Gastrocnemius medialis (tissue), 4 donors: Measurements from ENCODE around the gene FSTL1.

ENCODE experiments used
- POLR2A ChIP-seq, 2 donors: fragments of 450-650 bp; IDR thresholded peaks; one replicate each; pipeline ENCODE4 v1.6.1; 2017; ENCODE audit warnings: antibody characterized with exemption in 2 of 2, mild to moderate bottlenecking in 2 of 2, moderate library complexity in 2 of 2
- TF ChIP-seq, protein P1 (sequence below), 5 experiments: fragments of 450-650 bp in 3 of 5; fragments of 200-600 bp in 2 of 5; sonication (generic) in 2 of 5; IDR thresholded peaks in 4 of 5; conservative IDR thresholded peaks in 1 of 5; 1 replicate in 4 of 5; 2 replicates in 1 of 5; pipeline ENCODE4 v1.5.1; 2016 to 2019; ENCODE audit warnings: antibody characterized with exemption in 5 of 5, mild to moderate bottlenecking in 3 of 5, moderate library complexity in 3 of 5

DNA sequence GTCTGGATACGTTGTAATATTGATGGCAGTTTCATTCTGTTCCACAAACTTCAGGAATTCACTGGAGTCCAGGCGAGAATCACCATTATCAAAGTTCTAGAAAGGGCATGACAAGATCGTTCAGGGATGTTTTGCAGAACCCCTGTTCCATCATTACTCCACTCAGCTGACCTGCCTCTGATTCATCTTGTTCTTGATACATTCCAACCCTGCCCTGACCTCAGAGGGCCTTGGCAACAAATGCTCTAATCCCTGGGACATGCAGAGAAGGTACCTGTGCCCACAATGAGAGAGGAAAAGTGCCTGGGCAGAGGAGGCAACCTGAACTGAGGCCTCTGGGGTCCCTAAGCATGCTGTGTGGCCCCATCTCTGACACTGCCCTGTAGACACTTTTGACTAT, 45.9 kb downstream of the FSTL1 start:
- TF ChIP-seq, protein P1, sequence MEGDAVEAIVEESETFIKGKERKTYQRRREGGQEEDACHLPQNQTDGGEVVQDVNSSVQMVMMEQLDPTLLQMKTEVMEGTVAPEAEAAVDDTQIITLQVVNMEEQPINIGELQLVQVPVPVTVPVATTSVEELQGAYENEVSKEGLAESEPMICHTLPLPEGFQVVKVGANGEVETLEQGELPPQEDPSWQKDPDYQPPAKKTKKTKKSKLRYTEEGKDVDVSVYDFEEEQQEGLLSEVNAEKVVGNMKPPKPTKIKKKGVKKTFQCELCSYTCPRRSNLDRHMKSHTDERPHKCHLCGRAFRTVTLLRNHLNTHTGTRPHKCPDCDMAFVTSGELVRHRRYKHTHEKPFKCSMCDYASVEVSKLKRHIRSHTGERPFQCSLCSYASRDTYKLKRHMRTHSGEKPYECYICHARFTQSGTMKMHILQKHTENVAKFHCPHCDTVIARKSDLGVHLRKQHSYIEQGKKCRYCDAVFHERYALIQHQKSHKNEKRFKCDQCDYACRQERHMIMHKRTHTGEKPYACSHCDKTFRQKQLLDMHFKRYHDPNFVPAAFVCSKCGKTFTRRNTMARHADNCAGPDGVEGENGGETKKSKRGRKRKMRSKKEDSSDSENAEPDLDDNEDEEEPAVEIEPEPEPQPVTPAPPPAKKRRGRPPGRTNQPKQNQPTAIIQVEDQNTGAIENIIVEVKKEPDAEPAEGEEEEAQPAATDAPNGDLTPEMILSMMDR (IDR thresholded peaks at IDR 0.05 in 4 of 5, conservative IDR thresholded peaks at IDR 0.05 in 1 of 5), result no peak
- TF ChIP-seq POLR2A (IDR thresholded peaks at IDR 0.05), result no peak
